ENCODE data around the gene ABCC1. TPM values are rescaled to one million over a fixed set of nuclear protein-coding genes. Genes with fewer than 3 reads are reported as not detected.

Gene ABCC1
- total and polyA plus RNA-seq, 2 donors (not counting 1 experiment from before 2014, with no cell fraction given): 54.1 to 178 TPM

- no peaks in the 10 kb centered on the region for H3K36me3 ChIP-seq (ENCODE audit: control insufficient read depth, insufficient read depth, low read length)
- H3K9me3 ChIP-seq (ENCODE audit: control insufficient read depth, insufficient read depth, low read depth, low read length): no peaks in the 10 kb centered on the region
- no peak for TF ChIP-seq EZH2 (IDR thresholded peaks at IDR 0.05; ENCODE audit: low read length, missing control alignments)
- TF ChIP-seq CTCF (conservative IDR thresholded peaks at IDR 0.05 in 1 of 2, IDR thresholded peaks at IDR 0.05 in 1 of 2; ENCODE audit: low read depth in 1 of 2, low read length in 2 of 2): no peak
- no peak overlapping the region for H3K9ac ChIP-seq (ENCODE audit: insufficient read depth, low read length)
- no peak overlapping the region for H3K27ac ChIP-seq (ENCODE audit: insufficient read depth, low read length)
- H2AFZ ChIP-seq (ENCODE audit: low read length): no peak overlapping the region
- no peak overlapping the region for H3K4me2 ChIP-seq (ENCODE audit: extremely low read depth, insufficient read depth, low read length)
- peaks cover 99% of the 10 kb centered on the region for H3K79me2 ChIP-seq (ENCODE audit: control insufficient read depth, insufficient read depth, low read length)
- DNase-seq (ENCODE audit: low read depth in 2 of 2): no peak
- peaks cover 15% of the 10 kb centered on the region for H3K4me1 ChIP-seq (ENCODE audit: control insufficient read depth, extremely low read depth, insufficient read depth, low read length)
- H3K4me3 ChIP-seq (replicated peaks in 1 of 4; ENCODE audit: control extremely low read depth in 1 of 4, insufficient read depth in 1 of 4, low read depth in 3 of 4, low read length in 4 of 4): no peak overlapping the region
- H3K27me3 ChIP-seq (ENCODE audit: control insufficient read depth, insufficient read depth, low read length): no peaks in the 10 kb centered on the region
- H4K20me1 ChIP-seq (ENCODE audit: control insufficient read depth, extremely low read depth, insufficient read depth, low read length): peaks cover 5% of the 10 kb centered on the region
Measured at GRCh38 chr16:15958703-15959348, 9.4 kb downstream of the ABCC1 start.

GRCh38 chr16:15960124-15960971 lies 10.9 kb downstream of the ABCC1 start:
- Histone ChIP-seq H3K4me1 (ENCODE audit: control insufficient read depth, extremely low read depth, insufficient read depth, low read length) (peaks cover 4% of the 10 kb centered on the region), H3K9me3 (ENCODE audit: control insufficient read depth, insufficient read depth, low read depth, low read length) (no peaks in the 10 kb centered on the region), H4K20me1 (ENCODE audit: control insufficient read depth, extremely low read depth, insufficient read depth, low read length) (peaks cover 4% of the 10 kb centered on the region), H2AFZ (ENCODE audit: low read length) (no peak overlapping the region), H3K27me3 (ENCODE audit: control insufficient read depth, insufficient read depth, low read length) (no peaks in the 10 kb centered on the region), H3K4me3 (replicated peaks in 1 of 4; ENCODE audit: control extremely low read depth in 1 of 4, insufficient read depth in 1 of 4, low read depth in 3 of 4, low read length in 4 of 4) (no peak overlapping the region), H3K79me2 (ENCODE audit: control insufficient read depth, insufficient read depth, low read length) (peaks cover 96% of the 10 kb centered on the region), H3K36me3 (ENCODE audit: control insufficient read depth, insufficient read depth, low read length) (no peaks in the 10 kb centered on the region), H3K27ac (ENCODE audit: insufficient read depth, low read length) (no peak overlapping the region), H3K4me2 (ENCODE audit: extremely low read depth, insufficient read depth, low read length) (no peak overlapping the region), H3K9ac (ENCODE audit: insufficient read depth, low read length) (no peak overlapping the region)
- DNase-seq (ENCODE audit: low read depth in 2 of 2): peak in 1 of 2 donors; percentile 32
- no peak for TF ChIP-seq EZH2 (IDR thresholded peaks at IDR 0.05; ENCODE audit: low read length, missing control alignments)
- no peak for TF ChIP-seq CTCF (conservative IDR thresholded peaks at IDR 0.05 in 1 of 2, IDR thresholded peaks at IDR 0.05 in 1 of 2; ENCODE audit: low read depth in 1 of 2, low read length in 2 of 2)

DNA sequence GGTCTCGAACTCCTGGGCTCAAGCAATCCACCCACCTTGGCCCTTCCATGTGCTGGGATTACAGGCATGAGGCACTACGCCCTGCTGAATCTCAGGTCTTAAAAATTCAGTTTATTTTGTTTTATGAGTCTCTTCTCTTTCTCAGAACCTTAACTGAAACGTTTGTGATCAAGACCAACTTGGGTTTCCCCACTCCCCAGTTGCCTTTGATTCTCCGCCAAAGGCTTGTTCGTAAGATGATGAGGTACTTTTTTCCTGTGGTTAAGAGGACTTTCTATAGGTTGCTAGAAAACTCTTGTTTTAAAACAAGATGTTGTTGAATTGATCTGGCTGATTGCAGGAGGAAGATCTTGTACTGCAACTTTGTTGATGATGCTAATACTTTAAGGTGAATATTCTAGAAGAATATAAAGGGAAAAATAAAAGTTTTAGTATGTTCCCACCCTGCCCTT lies 11.7 kb downstream of the ABCC1 start:
- Histone ChIP-seq H3K36me3 (ENCODE audit: control insufficient read depth, insufficient read depth, low read length) (no peaks in the 10 kb centered on the region), H3K4me2 (ENCODE audit: extremely low read depth, insufficient read depth, low read length) (no peak overlapping the region), H3K4me1 (ENCODE audit: control insufficient read depth, extremely low read depth, insufficient read depth, low read length) (peaks cover 4% of the 10 kb centered on the region), H3K4me3 (replicated peaks in 1 of 4; ENCODE audit: control extremely low read depth in 1 of 4, insufficient read depth in 1 of 4, low read depth in 3 of 4, low read length in 4 of 4) (no peak overlapping the region), H3K9ac (ENCODE audit: insufficient read depth, low read length) (no peak overlapping the region), H4K20me1 (ENCODE audit: control insufficient read depth, extremely low read depth, insufficient read depth, low read length) (peaks cover 2% of the 10 kb centered on the region), H3K9me3 (ENCODE audit: control insufficient read depth, insufficient read depth, low read depth, low read length) (no peaks in the 10 kb centered on the region), H2AFZ (ENCODE audit: low read length) (no peak overlapping the region), H3K79me2 (ENCODE audit: control insufficient read depth, insufficient read depth, low read length) (peaks cover 95% of the 10 kb centered on the region), H3K27ac (ENCODE audit: insufficient read depth, low read length) (no peak overlapping the region), H3K27me3 (ENCODE audit: control insufficient read depth, insufficient read depth, low read length) (no peaks in the 10 kb centered on the region)
- no peak for TF ChIP-seq EZH2 (IDR thresholded peaks at IDR 0.05; ENCODE audit: low read length, missing control alignments)
- TF ChIP-seq CTCF (conservative IDR thresholded peaks at IDR 0.05 in 1 of 2, IDR thresholded peaks at IDR 0.05 in 1 of 2; ENCODE audit: low read depth in 1 of 2, low read length in 2 of 2): no peak
- peak; percentile 47 to 85 for DNase-seq (ENCODE audit: low read depth in 2 of 2)
